Activated naive CD4-positive, alpha-beta T cell treated with anti-CD3 and anti-CD28 coated beads, Interleukin-2, amount 50 U/mL, for 72 hours (primary cell): ENCODE data around the gene SCG5. TPM values are rescaled to one million over a fixed set of nuclear protein-coding genes. Genes with fewer than 3 reads are reported as not detected.
A peak's percentile ranks its signal among the peaks of the same experiment; 100 is the strongest.

Source experiments
- ATAC-seq, 2 donors: fragments of 150-1000 bp; cut with Tn5 transposase; 2 replicates each; pipeline ENCODE4 v1.10.0; 2021; ENCODE audit warnings: mild to moderate bottlenecking in 2 of 2, moderate library complexity in 2 of 2
- DNase-seq, 2 donors: peaks; one replicate each; pipeline ENCODE4 v3.0.0; 2021 to 2022; ENCODE audit warnings: low spot score in 2 of 2
- H3K27ac Mint-ChIP-seq, 2 donors: one replicate each; pipeline ENCODE4 v1.8.0; 2022; ENCODE audit warnings: mild to moderate bottlenecking in 2 of 2, mixed read lengths in 2 of 2
- H3K36me3 Mint-ChIP-seq, 2 donors: one replicate each; pipeline ENCODE4 v1.8.0; 2022; ENCODE audit warnings: mixed read lengths in 2 of 2
- H3K9me3 Mint-ChIP-seq, 2 donors: one replicate each; pipeline ENCODE4 v1.8.0; 2022; ENCODE audit warnings: mixed read lengths in 2 of 2
- total RNA-seq, 2 donors: library from RNA; stranded (reverse); gene quantifications; one replicate each; pipeline ENCODE4 v1.2.3, GENCODE V29; 2022

Gene SCG5
- total RNA-seq, 2 donors from 2014 or later = 2.0 to 3.7 TPM

GRCh38 chr15:32730677-32731654 lies 89.5 kb downstream of the SCG5 start:
- Mint-ChIP-seq H3K27ac (no peak overlapping the region), H3K9me3 (peaks cover 6 to 8% of the 10 kb centered on the region in 2 donors), H3K36me3 (peaks cover 6 to 8% of the 10 kb centered on the region in 2 donors)
- ATAC-seq (no peak), DNase-seq (no peak)

- no peak for ATAC-seq
- H3K9me3 Mint-ChIP-seq = no peaks in the 10 kb centered on the region
- H3K27ac Mint-ChIP-seq = no peak overlapping the region
- H3K36me3 Mint-ChIP-seq = no peaks in the 10 kb centered on the region
- no peak for DNase-seq
Measured at GRCh38 chr15:32732574-32733157, 91.2 kb downstream of the SCG5 start.

DNA sequence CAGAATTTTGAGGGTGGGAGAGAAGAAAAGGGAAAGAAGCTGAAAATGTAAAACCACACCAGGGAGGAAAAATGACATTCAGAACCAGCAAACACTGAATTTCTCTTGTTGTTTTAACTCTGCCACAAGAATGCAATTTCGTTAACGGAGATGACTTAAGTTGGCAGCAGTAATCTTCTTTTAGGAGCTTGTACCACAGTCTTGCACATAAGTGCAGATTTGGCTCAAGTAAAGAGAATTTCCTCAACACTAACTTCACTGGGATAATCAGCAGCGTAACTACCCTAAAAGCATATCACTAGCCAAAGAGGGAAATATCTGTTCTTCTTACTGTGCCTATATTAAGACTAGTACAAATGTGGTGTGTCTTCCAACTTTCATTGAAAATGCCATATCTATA lies 91.8 kb downstream of the SCG5 start:
- H3K9me3 Mint-ChIP-seq = no peaks in the 10 kb centered on the region
- ATAC-seq (no peak), DNase-seq (no peak)
- no peak overlapping the region for H3K27ac Mint-ChIP-seq
- H3K36me3 Mint-ChIP-seq = no peaks in the 10 kb centered on the region

- no peak for ATAC-seq
- no peak overlapping the region for H3K27ac Mint-ChIP-seq
- H3K36me3 Mint-ChIP-seq = peaks cover 0 to 9% of the 10 kb centered on the region in 2 donors
- peaks cover 5 to 11% of the 10 kb centered on the region in 2 donors for H3K9me3 Mint-ChIP-seq
- no peak for DNase-seq
Measured at GRCh38 chr15:32735989-32736700, 94.6 kb downstream of the SCG5 start.

DNA sequence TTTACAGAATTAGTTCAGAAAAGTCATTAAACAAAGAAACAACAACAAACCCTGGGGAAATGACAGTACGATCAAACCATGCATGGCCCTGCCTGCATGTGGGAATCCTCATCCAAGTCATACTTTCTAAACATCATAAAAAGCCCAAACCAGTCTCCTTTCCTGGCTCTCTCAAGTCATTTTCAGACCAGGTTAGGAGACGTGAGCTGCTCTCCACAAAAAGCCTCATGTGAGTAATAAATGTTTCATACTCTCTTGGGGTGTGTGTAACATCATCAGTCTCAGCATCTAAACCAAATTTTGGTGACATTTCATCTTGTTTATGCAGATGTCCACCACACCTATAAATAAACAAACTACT lies 95.2 kb downstream of the SCG5 start:
- no peak for ATAC-seq
- peaks cover 0 to 9% of the 10 kb centered on the region in 2 donors for H3K36me3 Mint-ChIP-seq
- peaks cover 5 to 11% of the 10 kb centered on the region in 2 donors for H3K9me3 Mint-ChIP-seq
- H3K27ac Mint-ChIP-seq = no peak overlapping the region
- no peak for DNase-seq

DNA sequence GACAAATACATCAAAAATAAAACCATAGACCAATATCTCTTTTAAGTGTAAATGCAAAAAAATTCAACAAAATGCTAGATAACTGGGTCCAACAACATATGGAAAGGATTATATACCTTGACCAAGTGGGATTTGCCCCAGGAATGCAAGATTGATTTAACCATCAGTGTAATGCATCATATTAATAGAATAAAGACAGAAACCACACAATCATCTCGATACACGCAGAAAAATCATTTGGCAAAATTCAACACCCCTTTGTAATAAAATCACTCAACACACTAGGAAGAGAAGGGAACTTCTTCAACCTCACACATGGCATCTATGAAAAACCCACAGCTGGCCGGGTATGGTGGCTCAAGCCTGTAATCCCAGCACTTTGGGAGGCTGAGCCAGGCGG lies 95.8 kb downstream of the SCG5 start:
- ATAC-seq (no peak), DNase-seq (no peak)
- H3K27ac Mint-ChIP-seq = no peak overlapping the region
- peaks cover 0 to 9% of the 10 kb centered on the region in 2 donors for H3K36me3 Mint-ChIP-seq
- peaks cover 5 to 11% of the 10 kb centered on the region in 2 donors for H3K9me3 Mint-ChIP-seq

DNA sequence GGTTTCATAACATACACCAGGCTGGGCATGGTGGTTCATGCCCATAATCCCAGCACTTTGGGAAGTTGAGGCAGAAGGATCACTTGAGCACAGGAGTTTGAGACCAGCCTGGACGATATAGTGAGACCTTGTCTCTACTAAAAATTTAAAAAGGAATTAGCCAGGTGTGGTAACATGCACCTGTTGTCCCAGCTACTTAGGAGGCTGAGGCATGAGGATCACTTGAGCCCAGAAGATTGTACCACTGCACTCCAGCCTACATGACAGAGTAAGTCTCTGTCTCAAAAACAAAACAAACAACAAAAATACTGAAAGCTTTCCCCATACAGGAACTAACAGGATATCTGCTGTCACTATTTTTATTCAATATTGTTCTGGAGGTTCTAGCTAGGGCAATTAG lies 97.2 kb downstream of the SCG5 start:
- DNase-seq = no peak
- Mint-ChIP-seq H3K27ac (no peak overlapping the region), H3K9me3 (peaks cover 10 to 11% of the 10 kb centered on the region in 2 donors), H3K36me3 (peaks cover 0 to 9% of the 10 kb centered on the region in 2 donors)
- ATAC-seq = no peak

GRCh38 chr15:32739522-32740063 lies 98.1 kb downstream of the SCG5 start:
- peaks cover 0 to 9% of the 10 kb centered on the region in 2 donors for H3K36me3 Mint-ChIP-seq
- ATAC-seq = no peak
- H3K9me3 Mint-ChIP-seq = peaks cover 10 to 11% of the 10 kb centered on the region in 2 donors
- no peak overlapping the region for H3K27ac Mint-ChIP-seq
- no peak for DNase-seq

- ATAC-seq (no peak), DNase-seq (no peak)
- no peak overlapping the region for H3K27ac Mint-ChIP-seq
- peaks cover 0 to 9% of the 10 kb centered on the region in 2 donors for H3K36me3 Mint-ChIP-seq
- peaks cover 10 to 11% of the 10 kb centered on the region in 2 donors for H3K9me3 Mint-ChIP-seq
Measured at GRCh38 chr15:32743411-32744140, 102.1 kb downstream of the SCG5 start.

GRCh38 chr15:32746116-32746857 lies 104.8 kb downstream of the SCG5 start:
- no peak for ATAC-seq
- no peak for DNase-seq
- H3K27ac Mint-ChIP-seq = peak overlapping the region in 1 of 2 donors; percentile 12
- no peaks in the 10 kb centered on the region for H3K36me3 Mint-ChIP-seq
- H3K9me3 Mint-ChIP-seq = peaks cover 0 to 6% of the 10 kb centered on the region in 2 donors

Other genes starting within 250 kb of the SCG5 start
- gene GOLGA8K, start 238.4 kb upstream of the SCG5 start, total RNA-seq = under 1 TPM; 0.55 to 0.88 TPM
- 1 to 10 TPM; 1.5 to 1.6 TPM for gene GOLGA8O, start 186.1 kb upstream of the SCG5 start, total RNA-seq
- gene GOLGA8N, start 48.3 kb upstream of the SCG5 start, total RNA-seq = 10 to 100 TPM in 1 of 2 donors, 1 to 10 TPM in 1; 8.6 to 10.0 TPM
- gene ARHGAP11A, start 26.2 kb upstream of the SCG5 start, total RNA-seq = 100 to 1,000 TPM; 133 to 148 TPM
- gene GREM1, start 76.3 kb downstream of the SCG5 start, total RNA-seq = not detected